ENCODE measurements around the gene TIMM8A.

Gene TIMM8A, protein sequence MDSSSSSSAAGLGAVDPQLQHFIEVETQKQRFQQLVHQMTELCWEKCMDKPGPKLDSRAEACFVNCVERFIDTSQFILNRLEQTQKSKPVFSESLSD

DNA sequence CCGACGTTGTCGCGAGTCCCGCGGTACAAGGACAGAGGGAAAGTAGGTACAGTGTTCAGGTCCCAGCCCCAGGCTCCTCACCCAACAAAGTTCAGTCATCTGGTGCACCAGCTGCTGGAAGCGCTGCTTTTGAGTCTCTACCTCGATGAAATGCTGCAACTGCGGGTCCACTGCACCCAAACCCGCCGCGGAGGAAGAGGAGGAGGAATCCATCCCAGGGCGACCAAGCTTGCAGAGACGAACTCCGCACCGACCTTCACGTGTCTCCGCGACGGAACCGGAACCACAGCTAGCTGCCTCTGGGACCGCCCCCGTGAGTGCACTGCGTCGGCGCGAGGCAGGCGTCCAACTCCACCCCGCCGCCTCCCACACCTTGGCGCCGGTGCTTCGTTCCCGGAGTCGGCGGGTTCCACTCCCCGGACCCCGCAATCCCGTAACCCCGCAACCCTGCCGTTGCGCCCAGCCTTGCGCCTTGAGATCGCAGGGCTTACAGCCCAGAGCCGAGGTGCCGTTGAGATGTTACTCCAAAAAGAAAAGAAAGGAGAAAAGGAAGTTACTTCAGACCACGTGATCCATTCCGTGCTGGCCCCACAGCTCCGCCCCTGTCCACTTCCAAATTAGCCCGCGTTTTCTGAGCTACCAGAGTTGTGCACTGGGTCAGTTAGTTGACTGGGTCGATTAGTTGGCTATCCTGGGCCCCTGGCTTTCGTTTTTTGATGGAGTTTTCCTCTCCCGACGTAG is at the start of gene TIMM8A:
Gene TIMM8A, minus strand, starts transcription at position 291 of the 741 bp plus-strand sequence. Its CDS starts 78 bp downstream, at position 213.
- DNase-seq = peak in 57 of 58 donors; percentile 10 to 79 (median 56)

GRCh38 chrX:101397779-101398178 is 49.2 kb upstream of the TIMM8A start:
- no peak for DNase-seq

GRCh38 chrX:101395789-101396188 is 47.2 kb upstream of the TIMM8A start:
- DNase-seq = no peak

- DNase-seq = no peak
Measured at GRCh38 chrX:101394372-101394771, 45.8 kb upstream of the TIMM8A start.

DNA sequence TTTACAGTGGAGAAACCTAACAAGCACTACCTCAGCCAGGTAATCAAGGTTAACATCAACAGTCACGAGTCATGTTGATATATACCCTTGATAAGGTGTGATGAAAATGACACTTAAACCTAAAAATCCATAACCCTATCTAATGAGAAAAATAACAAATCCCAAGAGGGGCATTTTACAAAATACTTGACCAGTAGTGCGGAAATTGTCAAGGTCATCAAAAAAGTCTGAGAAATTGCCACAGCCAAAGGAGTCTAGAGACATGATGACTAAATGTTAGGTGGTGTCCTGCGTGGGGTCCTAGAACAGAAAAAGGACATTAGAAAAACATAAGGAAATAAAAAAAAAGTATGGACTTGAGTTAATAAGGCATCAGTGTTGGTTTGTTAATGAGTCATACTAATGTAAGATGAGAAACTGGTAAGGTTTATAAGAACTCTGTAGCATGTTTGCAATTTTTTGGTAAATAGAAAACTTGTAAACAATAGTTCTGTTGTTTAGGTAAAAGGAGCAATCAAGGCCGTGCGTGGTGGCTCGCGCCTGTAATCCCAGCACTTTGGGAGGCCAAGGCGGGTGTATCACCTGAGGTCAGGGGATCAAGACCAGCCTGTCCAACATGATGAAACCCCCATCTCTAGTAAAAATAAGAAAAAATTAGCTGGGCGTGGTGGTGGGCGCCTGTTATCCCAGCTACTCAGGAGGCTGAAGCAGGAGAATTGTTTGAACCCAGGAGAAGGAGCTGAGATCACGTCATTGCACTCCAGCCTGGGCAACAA is 45.2 kb upstream of the TIMM8A start:
- DNase-seq = no peak

DNA sequence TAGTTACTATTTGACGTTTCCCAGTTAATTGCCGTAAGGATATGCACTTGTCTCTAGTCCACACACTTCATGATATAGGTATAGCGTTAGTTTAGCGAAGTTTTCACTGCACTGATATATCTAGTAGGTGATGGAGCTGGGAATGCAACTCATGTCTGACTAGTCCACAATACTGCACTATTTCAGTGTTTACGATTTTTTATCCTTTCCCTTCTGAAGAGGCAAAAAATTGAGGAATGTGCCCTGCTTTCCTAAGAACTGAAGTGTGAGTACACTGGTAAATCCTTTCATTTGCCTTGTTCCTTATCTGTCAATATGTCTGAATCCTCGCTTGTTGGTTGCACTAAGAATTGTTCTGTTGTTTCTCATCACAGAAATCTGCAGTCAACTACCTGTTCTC is 43.3 kb upstream of the TIMM8A start:
- DNase-seq = no peak

- DNase-seq = peak; percentile 1 to 86 (median 67)
Measured at GRCh38 chrX:101390664-101391525, 42.4 kb upstream of the TIMM8A start, which contains the start of gene RPL36A. Gene RPL36A (plus strand): TSS chrX:101391011. CDS start chrX:101391044, 33 bp downstream.

DNA sequence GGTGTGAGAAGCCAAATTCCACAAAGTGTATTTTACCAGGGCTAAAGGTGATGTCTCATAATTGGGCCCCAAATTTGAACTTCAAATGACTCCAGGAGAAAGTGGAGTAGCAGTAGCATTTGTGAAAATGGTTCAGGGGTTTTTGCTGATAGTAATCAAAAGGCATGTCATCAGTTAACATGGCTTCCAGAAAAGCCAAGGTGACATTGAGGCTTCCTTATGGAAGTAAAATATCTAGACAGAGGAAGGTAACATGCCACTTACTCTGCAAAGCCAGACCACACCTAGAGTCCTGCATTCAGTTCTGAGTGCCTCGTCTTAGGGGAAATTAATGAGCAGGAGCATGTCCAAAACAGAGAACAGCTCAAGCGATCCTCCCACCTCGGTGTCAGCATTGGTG is 40.1 kb upstream of the TIMM8A start:
- no peak for DNase-seq

GRCh38 chrX:101386542-101386885 is 38.0 kb upstream of the TIMM8A start:
- no peak for DNase-seq

- peak in 3 of 58 donors; percentile 0 to 15 (median 5) for DNase-seq
Measured at GRCh38 chrX:101385795-101386541, 37.4 kb upstream of the TIMM8A start, which contains the start of gene BTK. Gene BTK (minus strand): TSS chrX:101386191. CDS start chrX:101375284, 10,907 bp downstream.

DNA sequence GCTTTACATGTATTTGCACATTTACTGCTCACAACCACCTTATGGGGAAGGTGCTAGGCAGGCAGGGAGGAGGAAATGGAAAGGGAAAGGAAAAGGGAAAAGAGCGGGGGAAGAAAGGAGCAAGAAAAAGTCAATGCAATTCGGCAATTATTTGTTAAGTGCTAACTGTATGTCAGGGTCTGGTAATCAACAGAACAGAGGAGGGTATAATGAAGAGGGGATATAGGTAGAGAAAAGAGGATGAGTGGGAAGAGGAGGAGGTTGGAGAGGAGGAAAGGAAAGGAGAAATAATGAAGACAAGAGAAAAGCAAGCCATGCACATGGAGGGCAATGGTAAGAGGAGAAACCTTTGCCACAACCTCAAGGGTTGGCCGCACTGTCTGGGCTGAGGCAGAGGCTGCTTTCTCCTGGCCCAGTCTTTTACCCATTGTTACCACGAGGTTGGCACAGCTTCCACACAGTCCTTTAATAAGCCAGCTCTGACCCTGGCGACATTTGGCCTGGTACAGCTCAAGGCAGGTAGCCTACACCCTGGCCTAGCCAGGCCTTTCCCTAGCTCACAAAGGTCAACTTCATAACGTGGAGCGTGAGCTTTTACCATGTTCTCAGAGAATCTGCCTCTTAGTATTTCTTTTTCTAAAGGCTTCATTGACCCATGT is 36.6 kb upstream of the TIMM8A start:
- no peak for DNase-seq

- no peak for DNase-seq
Measured at GRCh38 chrX:101383679-101384205, 35.2 kb upstream of the TIMM8A start.

DNA sequence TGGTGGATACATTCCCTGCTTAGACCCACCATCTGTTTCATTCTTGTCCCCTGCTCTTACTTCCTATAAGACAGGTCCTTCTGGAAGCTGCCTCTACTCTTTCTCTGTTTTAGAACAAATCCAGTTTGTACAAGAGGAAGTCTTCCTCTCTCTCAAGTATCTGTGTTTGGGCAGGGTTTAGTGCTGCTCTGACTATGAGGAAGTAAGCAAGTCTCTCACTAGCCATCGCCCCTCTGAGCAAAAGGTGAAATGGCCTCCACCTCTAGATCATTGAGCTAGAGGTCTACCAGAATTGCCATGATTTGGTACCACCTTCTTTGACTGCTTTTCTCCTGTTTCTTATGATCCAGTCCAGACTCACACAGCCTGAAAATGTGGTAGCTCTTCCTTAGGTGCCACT is 29.0 kb upstream of the TIMM8A start:
- no peak for DNase-seq

DNA sequence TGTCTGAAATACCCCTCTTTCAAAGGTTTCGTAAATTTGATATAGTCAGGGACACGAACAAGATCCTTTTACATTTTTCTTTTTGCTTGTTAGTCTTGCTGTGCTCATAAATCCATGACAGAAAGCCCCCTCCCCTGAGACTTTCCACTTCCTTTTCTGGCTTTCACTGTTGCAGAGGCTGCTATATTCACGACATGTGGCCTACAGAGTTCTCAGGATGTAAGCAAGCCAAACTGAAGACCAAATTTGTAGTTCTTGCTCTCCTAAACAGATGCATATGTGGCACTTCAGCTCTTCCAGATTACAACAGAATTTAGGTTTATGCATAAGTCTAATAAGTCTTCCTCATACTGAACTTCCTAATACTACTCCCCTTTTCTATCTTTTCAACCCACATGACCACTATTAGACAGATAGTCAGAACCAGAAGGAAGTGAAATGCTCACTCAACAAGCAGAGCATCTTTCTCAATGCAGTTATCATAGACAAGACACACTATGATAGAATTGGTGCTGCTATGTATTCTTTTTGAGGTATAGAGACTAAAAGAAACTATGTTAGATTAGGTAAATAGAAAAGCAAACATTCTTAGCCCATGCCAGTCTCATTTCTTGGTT is 22.5 kb upstream of the TIMM8A start:
- no peak for DNase-seq

DNA sequence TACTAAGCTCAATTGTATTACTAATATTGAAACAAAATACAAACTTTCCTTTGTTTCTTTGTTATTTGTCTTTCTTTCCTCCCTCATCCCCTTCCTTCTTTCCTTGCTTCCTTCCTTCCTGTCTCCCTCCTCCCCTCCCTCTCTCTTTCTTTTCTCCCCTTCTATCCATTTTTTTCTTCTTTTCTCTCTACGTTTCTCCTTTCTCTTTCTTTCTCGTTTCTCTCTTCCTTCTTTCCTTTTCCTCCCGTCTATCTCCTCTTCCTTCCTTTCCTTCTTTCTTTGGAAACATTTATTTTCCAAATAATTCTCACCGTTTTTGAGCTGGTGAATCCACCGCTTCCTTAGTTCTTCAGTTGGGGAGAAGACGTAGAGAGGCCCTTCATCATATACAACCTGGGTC is 21.1 kb upstream of the TIMM8A start:
- no peak for DNase-seq

DNA sequence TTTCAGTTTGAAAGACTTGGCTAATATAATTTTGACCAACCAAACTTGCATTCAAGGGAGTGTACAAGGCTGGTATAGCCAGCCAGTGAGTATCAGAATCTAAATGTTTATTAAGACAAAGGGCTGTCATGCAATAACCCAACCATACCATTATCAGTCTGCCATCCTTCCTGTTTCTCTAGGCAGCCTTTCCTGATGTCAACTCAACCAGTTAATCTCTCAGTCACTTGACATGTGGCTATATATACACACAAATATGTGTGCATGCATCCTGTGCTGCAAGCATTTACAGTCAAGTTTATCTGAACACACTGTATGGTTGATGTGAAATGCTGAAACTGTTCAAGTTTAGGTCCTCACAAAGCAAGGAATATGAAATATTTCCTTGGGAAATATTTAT is 20.3 kb upstream of the TIMM8A start:
- DNase-seq = no peak

GRCh38 chrX:101365301-101365795 is 16.8 kb upstream of the TIMM8A start:
- no peak for DNase-seq

- DNase-seq = no peak
Measured at GRCh38 chrX:101362757-101363156, 14.2 kb upstream of the TIMM8A start.

GRCh38 chrX:101362116-101362515 is 13.6 kb upstream of the TIMM8A start:
- no peak for DNase-seq
